SU-DHL-6 (cell line): ENCODE data around the gene SLC39A3.

Source experiments
- H2AFZ ChIP-seq: fragments of 200-600 bp; sonication (generic); 2 replicates; pipeline ENCODE4 v1.6.1; 2014; ENCODE audit warnings: low read depth, mild to moderate bottlenecking, moderate library complexity, mixed read lengths, antibody characterized with exemption, low read length; ENCODE audit not compliant: severe bottlenecking
- H3F3A ChIP-seq: fragments of 200-600 bp; shearing (Covaris generic); 2 replicates; pipeline ENCODE4 v1.6.0; 2016; ENCODE audit warnings: antibody characterized with exemption, mild to moderate bottlenecking; ENCODE audit not compliant: insufficient read depth
- H3K27ac ChIP-seq: fragments of 200-600 bp; sonication (generic); 2 replicates; pipeline ENCODE4 v1.5.1; 2016; ENCODE audit warnings: low read depth, mild to moderate bottlenecking, low read length, moderate library complexity, mixed read lengths
- H3K27me3 ChIP-seq: fragments of 200-600 bp; sonication (generic), shearing (Covaris generic); 2 replicates; pipeline ENCODE4 v1.6.0; 2014; ENCODE audit warnings: mild to moderate bottlenecking, low read length
- H3K36me3 ChIP-seq: fragments of 200-600 bp; sonication (generic); 2 replicates; pipeline ENCODE4 v1.6.1; 2014; ENCODE audit warnings: mild to moderate bottlenecking, low read length, mixed read lengths
- H3K4me2 ChIP-seq: fragments of 300-600, 200-600 bp; shearing (Covaris generic), sonication (generic); 2 replicates; pipeline ENCODE4 v1.6.0; 2014; ENCODE audit warnings: low read length, low read depth, mild to moderate bottlenecking; ENCODE audit not compliant: poor library complexity, severe bottlenecking
- H3K4me3 ChIP-seq: fragments of 200-600 bp; sonication (generic); 2 replicates; pipeline ENCODE4 v1.5.1; 2014; ENCODE audit warnings: antibody characterized with exemption, low read length, mild to moderate bottlenecking, mixed read lengths; ENCODE audit not compliant: insufficient read depth, poor library complexity, severe bottlenecking
- H3K79me2 ChIP-seq: fragments of 200-600 bp; sonication (generic); 2 replicates; pipeline ENCODE4 v1.6.1; 2014; ENCODE audit warnings: mild to moderate bottlenecking, low read length, moderate library complexity; ENCODE audit not compliant: insufficient read depth
- H3K9ac ChIP-seq: fragments of 200-600 bp; sonication (generic); 2 replicates; pipeline ENCODE4 v1.7.0; 2014; ENCODE audit warnings: mild to moderate bottlenecking, low read length
- H3K9me2 ChIP-seq: fragments of 200-600 bp; sonication (generic); replicated peaks from 2 replicates; pipeline ENCODE4 v1.6.1; 2014; ENCODE audit warnings: low read length; ENCODE audit not compliant: insufficient read depth
- H3K9me3 ChIP-seq: fragments of 200-600 bp; sonication (generic); 2 replicates; pipeline ENCODE4 v1.6.1; 2014; ENCODE audit warnings: low read length, mixed read lengths; ENCODE audit not compliant: insufficient read depth
- H4K20me1 ChIP-seq: fragments of 200-600 bp; sonication (generic); 2 replicates; pipeline ENCODE4 v1.6.1; 2014; ENCODE audit warnings: low read depth, mild to moderate bottlenecking, antibody characterized with exemption, low read length, moderate library complexity, mixed read lengths
- CTCF ChIP-seq: fragments of 200-600 bp; sonication (generic); IDR thresholded peaks from one replicate; pipeline ENCODE4 v1.5.1; 2017; ENCODE audit warnings: antibody characterized with exemption, mild to moderate bottlenecking, low read length, moderate library complexity; ENCODE audit not compliant: insufficient read depth, poor library complexity, severe bottlenecking
- EZH2phosphoT487 ChIP-seq: fragments of 200-600 bp; sonication (generic), shearing (Covaris generic); conservative IDR thresholded peaks from 2 replicates; pipeline ENCODE4 v1.6.1; 2018; ENCODE audit warnings: mild to moderate bottlenecking, antibody characterized with exemption, low read length, moderate library complexity, mixed read lengths

SLC39A3 gene

GRCh38 chr19:2732157-2732725 is 7.6 kb downstream of the SLC39A3 start:
- Histone ChIP-seq H3K4me2 (no peak overlapping the region), H2AFZ (no peak overlapping the region), H3K9me3 (no peaks in the 10 kb centered on the region), H3K79me2 (no peaks in the 10 kb centered on the region), H3F3A (no peaks in the 10 kb centered on the region), H3K9me2 (no peaks in the 10 kb centered on the region), H3K27ac (no peak overlapping the region), H3K4me3 (no peak overlapping the region), H4K20me1 (no peaks in the 10 kb centered on the region), H3K36me3 (0 out of 2 replicates have a peak, but pooled peaks cover 3% of the 10 kb centered on the region), H3K27me3 (no peaks in the 10 kb centered on the region), H3K9ac (no peak overlapping the region)
- no peak for TF ChIP-seq CTCF
- no peak for TF ChIP-seq EZH2phosphoT487

- H4K20me1 ChIP-seq, result no peaks in the 10 kb centered on the region
- no peaks in the 10 kb centered on the region for H3K9me2 ChIP-seq
- no peaks in the 10 kb centered on the region for H3K9me3 ChIP-seq
- H2AFZ ChIP-seq, result no peak overlapping the region
- no peaks in the 10 kb centered on the region for H3F3A ChIP-seq
- no peaks in the 10 kb centered on the region for H3K79me2 ChIP-seq
- TF ChIP-seq CTCF, result no peak
- no peaks in the 10 kb centered on the region for H3K36me3 ChIP-seq
- H3K27me3 ChIP-seq, result no peaks in the 10 kb centered on the region
- no peak overlapping the region for H3K4me3 ChIP-seq
- H3K27ac ChIP-seq, result no peak overlapping the region
- H3K9ac ChIP-seq, result no peak overlapping the region
- no peak overlapping the region for H3K4me2 ChIP-seq
These were observed 8.4 kb downstream of the SLC39A3 start for GRCh38 chr19:2731181-2731995.

GRCh38 chr19:2729943-2730818 is 9.6 kb downstream of the SLC39A3 start:
- Histone ChIP-seq H3K79me2 (no peaks in the 10 kb centered on the region), H2AFZ (no peak overlapping the region), H3K27me3 (no peaks in the 10 kb centered on the region), H4K20me1 (no peaks in the 10 kb centered on the region), H3K9ac (no peak overlapping the region), H3K9me3 (no peaks in the 10 kb centered on the region), H3K4me3 (no peak overlapping the region), H3K4me2 (no peak overlapping the region), H3K27ac (no peak overlapping the region), H3K9me2 (no peaks in the 10 kb centered on the region), H3F3A (no peaks in the 10 kb centered on the region), H3K36me3 (no peaks in the 10 kb centered on the region)
- TF ChIP-seq CTCF (no peak), EZH2phosphoT487 (no peak)
